Activated CD4-positive, alpha-beta T cell treated with anti-CD3 and anti-CD28 coated beads, Interleukin-10, Interleukin-2, amounts not matched to agents 100 ng/mL and 50 ng/mL, durations not matched to agents 16 hours and 8 hours (primary cell): ENCODE measurements around the gene MAT2A.
"Not testable (repeated sequence)": the region's sequence is repeated elsewhere in the genome, so short reads cannot be mapped to it uniquely, and the experiment has no call there.

ENCODE experiments used
- DNase-seq: peaks from one replicate; pipeline ENCODE4 v3.0.0-alpha.2; 2020

The MAT2A gene

DNA sequence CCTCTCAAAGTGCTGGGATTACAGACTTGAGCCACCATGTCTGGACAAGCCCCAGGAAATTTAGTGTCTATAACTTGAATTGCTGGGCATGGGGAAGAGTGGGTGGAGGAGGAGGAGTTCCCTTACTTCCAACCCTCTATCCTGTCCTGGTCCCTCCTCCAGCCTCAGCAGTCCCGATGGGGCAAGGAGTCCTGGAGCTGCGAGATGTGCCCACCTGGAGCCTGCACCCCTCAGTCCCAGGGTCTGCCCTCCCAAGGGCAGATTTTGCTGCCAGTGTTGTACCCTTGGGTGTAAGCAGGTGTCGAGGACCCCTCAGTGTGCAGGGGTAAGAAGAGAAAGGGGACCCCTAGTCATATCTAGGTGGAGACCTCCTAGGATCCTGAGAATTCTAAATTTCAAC lies 41.2 kb downstream of the MAT2A start:
- no peak for DNase-seq

DNA sequence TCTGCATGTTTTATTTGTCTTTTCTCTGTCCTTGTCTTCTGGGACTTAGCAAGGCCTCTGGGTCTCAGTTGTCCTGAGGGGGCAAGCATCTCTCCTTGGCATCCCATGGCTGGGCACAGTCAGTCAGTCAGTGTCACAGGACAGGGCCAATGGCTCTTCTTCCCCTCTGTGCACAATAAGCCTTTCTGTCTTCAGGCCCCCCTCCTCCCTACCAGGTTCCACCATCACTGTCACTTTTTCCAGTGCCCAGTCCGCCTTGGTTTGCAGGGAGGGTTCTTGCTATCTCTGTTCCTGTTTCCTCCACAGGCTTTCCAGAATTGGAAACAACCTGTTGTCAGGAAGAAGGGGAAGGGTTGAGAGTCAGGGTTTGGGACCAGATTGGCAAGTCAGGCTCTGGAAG lies 43.5 kb downstream of the MAT2A start:
- DNase-seq: no peak

DNA sequence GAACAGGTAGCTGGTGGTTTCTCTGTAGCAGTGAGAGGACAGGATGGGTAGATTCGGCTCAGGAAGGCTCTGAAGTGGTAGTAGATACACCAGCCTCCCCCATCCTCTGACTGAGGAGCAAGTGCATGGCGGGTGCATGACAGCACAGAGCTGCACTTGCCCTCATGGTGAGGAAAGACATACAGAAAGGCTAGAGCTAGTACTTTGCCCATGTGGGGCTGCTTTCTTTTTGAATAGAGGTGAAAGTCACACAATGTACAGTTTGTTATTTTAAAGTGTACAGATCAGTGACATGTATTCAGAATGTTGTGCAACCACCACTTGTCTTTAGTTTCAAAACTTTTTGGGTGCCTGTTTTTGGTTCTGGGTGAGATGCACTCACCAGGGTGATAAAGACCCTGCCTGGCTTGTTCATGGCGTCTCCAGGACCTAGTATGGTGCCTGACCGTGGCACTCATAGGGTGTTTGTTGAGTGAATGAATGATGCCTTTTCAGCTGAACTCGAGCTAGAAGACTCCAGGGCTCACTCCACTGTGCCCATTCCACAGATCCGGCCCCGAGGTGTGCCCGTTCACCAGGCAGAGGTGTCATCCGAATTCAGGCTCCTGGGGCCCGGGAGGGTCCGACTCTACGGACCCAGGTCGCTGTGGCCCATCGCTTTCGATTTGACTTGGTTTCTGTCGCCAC lies 44.8 kb downstream of the MAT2A start:
- peak; percentile 57 for DNase-seq

DNA sequence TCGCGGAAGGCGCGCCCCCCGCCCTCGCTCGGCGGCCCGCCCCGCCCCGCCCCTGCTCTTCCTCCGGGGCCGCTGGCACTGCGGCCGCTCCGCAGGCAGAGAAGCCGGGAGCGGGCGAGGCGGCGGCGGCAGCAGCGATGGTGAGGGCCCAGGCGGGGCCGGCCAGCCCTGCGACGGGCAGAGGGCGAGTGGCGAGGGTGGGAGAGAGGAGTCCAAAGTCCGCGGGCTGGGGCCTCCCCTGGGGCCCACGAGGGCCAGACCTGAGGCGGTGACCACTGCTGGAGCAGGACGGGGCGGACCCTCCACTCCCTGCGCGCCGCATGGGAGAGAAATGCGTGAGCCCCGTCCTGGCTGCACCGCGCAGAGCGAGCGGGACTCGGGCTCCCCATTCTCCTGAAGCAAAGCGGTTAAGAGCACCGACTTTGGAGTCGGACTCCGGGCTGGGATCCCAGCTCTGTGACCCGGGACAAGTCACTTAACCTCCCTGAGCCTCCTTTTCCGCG lies 45.4 kb downstream of the MAT2A start, which contains the start of gene VAMP5:
TSS of gene VAMP5 (plus strand) at position 78 of the 503 bp plus-strand sequence. CDS start at position 138, 60 bp downstream.
- DNase-seq: no peak

DNA sequence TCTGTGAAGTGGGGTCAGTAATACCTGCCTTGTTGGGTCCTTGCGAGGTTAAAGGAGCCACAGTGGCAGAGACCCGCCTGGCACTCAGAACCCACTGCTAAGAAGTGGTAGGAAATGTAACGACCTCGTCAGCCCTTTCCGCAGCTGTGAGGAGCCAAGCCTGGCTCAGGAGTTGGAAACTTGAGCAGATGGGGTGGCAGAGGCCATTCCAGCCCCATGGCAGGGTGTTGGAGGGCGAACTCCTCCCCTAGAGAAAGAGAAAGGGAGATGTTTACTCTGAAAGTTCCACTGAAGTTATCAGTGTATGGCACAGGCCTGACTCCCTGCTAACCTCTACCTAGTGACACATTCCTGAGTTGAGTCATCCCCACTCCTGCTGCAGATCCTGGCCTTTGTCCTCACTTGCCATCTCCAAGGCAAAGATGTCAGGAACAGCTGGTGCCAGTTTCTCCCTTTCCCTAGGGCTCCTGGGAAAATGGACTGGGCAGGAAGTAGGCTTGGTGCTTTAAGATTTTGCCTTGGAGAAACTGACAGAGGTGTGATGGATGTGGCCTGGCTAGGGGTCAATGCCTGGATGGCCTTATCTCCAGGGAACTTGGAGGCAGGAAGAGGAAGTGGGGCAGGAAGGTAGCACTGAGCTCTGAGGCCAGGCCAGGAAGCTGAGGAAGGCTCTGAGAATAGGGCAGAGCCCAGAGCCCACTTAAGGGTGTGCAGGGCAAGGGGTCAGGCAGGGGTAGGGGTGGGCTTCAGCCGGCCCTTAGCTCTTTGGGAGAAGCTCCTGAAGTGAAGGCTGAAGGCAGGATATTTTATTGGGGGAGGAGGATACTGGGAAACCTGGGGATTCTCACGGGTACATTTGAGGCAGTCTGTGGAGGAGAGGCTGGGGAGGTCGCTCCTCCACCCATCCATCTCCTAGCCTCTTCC lies 46.2 kb downstream of the MAT2A start:
- peak; percentile 56 for DNase-seq

DNA sequence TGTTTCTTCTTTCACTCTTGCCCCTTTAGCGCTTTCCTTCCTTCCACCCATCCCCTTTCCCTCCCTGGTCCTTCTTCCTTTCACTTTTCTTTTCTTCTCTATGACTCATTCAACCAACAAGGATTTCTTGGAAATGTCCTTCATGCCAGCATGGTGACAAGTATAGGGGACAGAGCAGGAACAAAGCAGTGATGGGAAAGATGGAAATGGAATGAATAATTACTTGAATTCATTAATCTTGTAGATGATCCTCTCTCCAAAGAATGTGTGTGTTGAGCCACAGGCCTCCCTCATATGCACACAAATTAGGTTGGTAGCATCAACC lies 46.8 kb downstream of the MAT2A start:
- peak; percentile 22 for DNase-seq

DNA sequence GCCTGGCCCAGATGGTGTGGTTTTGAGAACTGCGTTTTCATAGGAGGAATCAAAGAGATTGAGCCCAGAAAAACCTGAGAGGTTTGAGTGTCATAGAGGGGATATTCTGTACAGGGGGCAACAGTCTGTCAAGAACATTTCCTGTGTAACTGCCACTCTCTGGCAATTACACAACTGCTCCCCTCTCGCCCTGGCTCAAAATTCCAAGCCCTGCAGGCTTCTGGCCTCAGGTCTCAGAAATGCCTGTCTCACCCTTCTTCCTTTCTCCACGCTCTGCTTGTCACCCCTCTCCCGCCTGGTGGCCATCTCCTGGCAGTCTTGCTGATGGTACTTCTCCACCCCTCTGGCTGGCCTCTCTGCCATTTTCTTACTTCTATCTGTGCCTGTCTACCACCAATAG lies 49.3 kb downstream of the MAT2A start:
- DNase-seq: no peak

DNA sequence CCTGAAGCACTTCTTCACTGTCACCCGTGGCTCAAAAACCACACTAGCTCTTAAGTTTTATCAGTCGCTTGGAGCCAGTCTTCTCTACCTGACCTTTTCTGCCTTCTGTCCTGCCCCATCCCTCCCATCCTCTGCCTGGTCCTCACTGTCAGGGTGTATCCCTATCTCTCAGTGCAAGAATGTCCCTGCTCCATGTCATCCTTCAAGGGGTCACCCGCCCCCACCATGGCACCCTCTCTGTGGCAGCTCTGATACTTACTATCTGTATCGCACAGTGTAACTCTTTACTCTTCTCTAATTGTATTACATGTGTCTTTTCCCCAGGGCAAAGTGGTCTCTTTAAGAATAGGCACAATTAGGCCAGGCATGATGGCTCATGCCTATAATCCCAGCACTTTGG lies 49.7 kb downstream of the MAT2A start:
- DNase-seq: no peak

DNA sequence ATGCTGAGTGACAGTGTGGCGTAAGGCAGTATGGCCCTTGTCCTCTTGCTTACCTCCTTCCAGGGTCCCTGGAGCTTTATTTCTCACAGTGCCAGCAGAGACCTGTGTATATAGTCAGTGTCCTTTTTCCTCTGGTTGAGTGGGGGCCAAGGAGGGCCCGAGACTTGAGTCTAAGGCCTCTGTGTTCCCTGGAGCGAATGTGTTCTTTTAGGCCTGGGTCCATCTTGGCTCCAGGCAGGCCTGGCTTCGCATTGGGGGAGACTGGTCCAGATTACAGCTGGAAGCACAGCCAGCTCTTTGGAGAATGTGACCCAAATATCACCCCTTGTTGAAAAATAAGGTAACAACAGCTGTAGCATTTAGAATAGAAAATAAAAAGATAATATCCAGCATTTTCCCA lies 50.2 kb downstream of the MAT2A start:
- DNase-seq: no peak

DNA sequence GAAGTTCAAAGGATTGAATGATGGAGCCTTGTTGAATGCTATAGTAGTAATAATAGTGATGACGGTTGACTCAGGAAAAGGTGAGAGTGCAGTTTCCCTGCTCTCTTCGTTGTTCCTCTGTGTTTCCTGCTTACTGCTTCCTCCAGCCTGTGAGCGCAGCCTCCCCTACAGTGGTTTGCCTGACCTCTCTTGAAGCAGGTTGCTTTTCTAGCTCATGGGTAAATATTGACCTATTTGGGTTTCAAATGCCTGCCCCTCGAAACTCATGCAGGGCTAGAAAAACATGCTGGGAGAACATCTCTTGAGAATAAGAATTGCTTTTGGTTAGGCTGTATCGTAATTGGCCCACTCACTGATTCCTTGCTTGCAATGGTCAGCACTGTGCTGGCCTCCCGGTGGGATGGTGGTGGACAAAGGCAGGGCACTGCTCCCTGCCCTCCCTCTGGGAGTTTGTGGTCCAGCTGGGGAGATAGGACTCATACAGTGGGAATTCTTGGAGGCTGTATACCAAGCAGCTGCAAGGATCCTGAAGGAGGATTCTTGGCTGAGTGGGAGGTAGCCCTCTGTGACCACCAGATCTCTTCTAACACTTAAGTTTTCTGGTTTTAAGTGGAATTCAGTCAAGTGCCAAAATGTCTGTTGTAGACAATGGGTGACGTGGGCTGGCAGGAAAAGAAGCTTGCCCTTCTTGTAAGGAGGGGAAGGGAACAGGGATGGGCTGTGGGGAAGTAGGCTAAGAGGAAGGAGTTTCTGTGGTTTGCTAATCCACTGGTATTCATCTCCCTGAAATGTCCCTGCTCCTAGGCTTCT lies 51.2 kb downstream of the MAT2A start:
- no peak for DNase-seq

DNA sequence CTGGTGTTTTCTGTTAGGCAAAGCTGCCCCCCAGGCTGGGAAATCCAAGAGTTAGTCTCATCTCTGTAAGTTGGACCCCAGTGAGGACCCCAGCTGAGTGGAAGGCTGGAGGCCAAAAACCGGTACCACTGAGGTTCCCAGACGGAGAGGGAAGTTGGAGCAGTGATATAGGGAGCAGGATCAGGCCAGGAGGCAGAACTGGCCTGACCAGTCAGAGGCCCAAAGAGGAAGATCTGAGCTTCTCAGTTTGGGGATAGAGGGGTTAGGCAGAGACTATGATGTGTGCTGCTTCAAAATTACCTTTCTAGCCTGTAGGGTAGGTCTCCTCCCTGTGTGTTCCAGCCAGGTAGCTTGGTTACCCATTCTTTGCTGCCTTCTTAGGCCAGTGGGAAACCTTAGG lies 52.0 kb downstream of the MAT2A start:
- DNase-seq: no peak

DNA sequence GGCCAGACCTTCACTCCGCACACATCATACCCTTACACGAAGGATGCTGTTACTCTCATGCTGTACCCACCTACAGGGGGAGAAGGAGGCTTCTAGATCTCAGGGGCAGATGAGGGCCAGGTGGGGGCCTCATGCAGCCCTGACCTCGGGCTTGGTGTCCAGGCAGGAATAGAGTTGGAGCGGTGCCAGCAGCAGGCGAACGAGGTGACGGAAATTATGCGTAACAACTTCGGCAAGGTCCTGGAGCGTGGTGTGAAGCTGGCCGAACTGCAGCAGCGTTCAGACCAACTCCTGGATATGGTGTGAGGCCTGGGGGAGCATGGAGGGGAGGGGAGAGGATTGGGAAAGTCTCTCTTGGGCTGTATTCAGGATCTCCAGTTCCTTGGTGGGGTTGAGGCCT lies 52.6 kb downstream of the MAT2A start:
- no peak for DNase-seq

DNA sequence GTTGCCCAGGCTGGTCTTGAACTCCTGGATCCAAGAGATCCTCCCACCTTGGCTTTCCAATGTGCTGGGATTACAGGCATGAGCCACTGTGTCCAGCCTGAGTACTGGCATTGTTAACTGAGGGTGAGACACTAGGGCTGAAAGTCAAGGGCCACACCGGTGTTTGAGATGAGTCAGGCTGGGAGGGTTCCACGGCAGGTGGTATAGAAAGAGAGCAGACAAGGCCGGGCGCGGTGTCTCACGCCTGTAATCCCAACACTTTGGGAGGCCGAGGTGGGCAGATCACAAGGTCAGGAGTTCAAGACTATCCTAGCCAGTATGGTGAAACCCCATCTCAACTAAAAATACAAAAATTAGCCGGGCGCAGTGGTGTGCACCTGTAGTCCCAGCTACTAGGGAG lies 53.3 kb downstream of the MAT2A start:
- DNase-seq: not testable (repeated sequence)

DNA sequence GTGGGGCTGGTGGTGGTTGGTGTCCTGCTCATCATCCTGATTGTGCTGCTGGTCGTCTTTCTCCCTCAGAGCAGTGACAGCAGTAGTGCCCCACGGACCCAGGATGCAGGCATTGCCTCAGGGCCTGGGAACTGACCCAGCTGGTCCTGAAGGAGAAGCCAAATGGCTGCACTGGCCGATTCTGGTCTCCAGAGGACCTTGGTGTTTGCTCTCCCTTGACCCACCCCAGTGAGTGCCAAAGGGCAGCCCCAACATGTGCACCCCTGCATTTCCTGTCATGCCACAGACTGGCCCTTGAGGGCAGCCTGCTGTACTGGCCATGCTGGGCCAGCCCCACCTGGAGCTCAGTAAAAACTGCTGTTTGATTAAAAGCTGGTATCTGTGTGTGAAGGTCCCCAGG lies 54.1 kb downstream of the MAT2A start:
- DNase-seq: no peak
